SIG-M5 (cell line): ENCODE data around the gene SUPV3L1.

Source experiments
- DNase-seq: peaks from one replicate; lab custom pipeline; 2025; lab: John Stamatoyannopoulos, UW

SUPV3L1 gene

DNA sequence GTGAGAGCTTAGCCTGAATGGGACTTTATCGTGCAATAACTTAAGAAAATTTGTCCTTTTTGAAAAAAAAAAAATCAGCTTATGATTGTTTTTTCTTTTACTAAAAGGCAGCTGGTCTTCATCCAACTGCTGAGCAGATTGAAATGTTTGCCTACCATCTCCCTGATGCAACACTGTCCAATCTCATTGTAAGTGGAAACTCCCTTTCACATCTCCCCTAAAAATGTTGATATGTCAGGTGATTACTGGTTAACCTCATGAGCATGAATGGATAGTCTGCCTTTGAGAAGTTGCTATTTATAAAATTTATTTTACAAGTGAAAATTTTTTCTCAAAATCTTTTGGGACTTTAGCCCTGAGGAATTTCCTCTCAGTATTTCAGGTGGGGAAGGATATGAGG lies 22.3 kb downstream of the SUPV3L1 start:
- no peak for DNase-seq

DNA sequence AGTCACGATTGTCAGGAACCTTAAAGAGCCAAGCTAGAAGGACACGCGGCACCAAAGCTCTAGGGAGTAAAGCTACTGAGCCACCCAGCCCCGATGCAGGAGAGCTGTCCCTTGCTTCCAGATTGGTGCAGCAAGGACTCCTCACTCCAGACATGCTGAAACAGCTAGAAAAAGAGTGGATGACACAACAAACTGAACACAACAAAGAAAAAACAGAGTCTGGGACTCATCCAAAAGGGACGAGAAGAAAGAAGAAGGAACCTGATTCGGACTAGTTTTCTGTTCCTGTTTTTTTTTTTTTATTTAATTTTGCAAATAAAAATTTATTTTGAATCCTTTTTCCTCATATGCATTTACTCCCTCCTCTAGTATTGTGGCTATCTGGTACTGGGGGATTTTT lies 28.7 kb downstream of the SUPV3L1 start:
- DNase-seq, result no peak

DNA sequence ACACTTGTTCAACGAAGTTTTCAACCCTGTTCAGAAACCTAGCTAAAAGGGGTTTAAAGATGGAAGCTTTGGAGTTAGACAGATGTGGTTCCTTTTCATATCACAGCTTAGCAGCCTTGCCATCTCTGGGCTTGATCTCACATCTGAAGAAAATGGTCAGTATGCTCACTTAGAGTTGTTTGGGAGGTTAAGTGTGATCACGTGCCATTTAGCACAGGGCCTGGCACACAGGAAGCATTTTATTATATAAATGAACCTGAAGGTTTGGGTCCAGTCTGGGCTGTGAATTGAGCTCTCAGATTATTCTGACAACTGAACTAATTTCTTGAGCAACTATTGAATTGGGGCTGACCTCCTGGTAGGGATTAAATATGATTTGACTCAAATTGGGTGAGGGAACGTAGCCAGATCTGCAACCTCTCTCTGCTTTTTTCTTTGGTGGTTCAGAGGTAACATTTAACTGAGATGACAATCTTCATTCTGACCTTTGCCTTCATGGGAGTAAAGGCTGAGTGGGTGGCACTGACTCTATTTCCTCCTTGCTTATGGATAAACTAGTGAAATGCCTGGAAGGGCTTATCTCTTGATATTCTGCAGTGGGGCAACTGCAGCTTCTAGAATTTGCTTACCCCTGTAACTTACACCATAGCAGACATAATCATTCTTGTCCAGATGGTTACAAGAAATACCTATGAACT lies 29.9 kb downstream of the SUPV3L1 start:
- DNase-seq, result no peak

DNA sequence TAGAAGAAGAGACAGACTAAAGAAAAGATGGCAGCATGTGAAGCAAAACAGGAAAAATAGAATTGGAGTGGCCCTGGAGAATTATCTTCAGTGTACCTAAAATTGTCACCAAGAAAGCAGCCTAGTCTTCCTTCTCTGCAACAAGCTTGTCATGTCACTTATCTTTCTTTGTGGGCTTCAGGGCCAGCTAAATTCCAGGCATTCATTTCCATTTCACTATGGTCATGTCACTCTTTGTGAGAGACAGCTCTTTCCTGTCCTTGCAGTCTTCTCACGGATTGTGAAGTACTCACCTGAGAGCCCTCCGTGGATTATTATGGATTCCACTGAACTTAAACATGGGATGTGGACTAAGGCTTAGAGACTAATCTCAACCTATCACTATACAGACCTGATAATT lies 31.1 kb downstream of the SUPV3L1 start:
- no peak for DNase-seq

DNA sequence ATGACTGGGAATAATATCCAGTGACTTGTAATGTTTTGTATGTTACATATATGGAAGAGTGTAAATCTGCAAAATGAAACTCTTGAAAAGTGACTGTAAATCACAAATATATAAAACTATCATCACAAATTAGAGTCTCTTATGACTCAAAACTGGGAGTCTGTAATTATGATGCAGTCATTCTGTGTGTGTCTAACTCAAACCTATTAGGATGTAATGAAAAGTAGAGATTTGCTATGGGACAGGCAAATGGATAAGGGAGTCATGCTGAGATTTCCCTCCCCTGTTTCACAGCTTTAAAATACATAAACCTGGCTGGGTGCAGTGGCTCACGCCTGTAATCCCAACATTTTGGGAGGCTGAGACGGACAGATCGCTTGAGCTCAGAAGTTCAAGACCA lies 31.5 kb downstream of the SUPV3L1 start:
- no peak for DNase-seq

DNA sequence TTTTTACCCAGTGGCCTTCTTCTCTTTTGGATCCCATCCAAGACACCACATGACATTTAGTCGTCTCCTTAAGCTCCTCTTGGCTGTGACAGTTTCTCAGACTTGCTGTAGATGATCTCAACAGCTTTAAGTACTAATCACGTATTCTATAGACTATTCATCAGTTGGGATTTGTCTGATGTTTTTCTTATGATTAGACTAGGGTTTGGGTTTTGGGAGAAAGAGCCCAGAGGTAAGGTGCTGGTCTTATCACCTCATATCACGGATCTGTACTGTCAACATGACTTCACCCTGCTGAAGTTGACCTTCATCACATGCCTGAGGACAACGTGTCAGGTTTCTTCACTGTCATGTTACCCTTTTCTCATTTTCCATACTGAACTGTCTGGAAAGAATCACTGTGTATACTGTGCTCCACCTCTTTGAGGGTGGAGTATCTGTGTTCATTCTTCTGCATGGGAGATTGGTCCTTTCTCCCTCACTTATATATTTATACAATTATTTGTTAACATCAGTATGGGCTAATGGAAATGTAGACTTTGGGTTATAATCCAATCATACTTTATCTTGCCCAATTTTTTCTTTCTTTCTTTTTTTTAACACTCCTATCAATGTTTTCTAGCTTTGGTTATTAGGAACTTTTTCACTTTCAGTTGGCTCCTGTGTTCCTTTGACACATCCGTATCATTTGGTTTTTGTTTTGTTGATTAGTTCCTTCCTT lies 33.7 kb downstream of the SUPV3L1 start:
- DNase-seq, result no peak

DNA sequence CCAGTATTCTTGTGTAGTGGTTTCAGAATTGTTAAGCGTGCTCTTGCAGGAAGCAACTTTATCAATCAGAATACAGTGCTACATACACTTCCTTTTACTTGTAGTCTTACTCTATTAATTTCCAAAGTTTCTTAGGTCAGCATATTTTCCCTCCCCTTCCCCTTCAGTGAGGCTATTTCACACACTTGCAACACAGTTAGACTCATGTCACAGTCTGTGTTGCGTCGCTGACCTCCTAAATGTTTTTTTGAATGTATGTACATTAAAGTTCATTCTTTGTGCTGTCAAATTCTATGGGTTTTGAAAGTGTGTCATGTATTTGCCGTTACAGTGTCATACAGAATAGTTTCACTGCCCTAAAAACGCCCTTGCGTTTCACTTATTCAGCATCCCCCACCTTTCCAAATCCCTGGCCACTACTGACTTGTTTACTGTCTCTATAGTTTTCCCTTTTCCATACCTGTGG lies 34.7 kb downstream of the SUPV3L1 start:
- DNase-seq, result no peak

DNA sequence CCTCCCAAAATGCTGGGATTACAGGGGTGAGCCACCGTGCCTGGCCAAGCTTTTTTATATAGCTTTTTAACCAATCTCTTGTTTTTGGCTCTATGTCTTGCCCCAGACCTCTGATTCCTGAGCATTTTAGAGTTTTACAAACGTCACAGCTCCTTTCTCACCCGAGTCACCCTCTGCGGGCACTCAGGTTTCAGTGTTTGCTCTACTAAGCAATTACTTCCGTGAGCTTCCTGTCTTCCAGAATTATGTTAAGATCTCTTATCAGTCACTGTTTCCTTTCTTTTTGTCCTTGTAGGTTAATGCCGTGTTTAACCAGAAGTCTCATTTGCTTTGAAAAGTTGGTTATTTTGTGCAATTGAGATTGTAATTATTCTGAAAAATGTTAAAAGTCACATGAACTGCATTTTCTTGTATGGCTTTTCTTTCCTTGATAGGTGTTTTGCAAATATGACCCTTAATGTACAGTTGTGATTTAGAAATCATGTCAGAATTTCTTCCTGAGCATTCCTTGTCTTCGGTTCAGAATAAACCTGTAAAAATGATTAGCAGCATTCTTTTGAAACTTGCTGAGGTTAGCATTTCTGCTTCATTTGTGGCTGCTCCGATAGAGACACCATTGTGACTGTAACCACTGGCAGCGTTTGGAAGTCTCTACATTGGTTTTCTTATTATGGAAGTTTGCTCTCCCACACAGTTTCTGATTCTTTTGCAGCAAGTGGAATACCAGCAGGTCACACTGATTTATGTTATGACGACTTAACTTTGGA lies 35.6 kb downstream of the SUPV3L1 start:
- DNase-seq, result no peak

DNA sequence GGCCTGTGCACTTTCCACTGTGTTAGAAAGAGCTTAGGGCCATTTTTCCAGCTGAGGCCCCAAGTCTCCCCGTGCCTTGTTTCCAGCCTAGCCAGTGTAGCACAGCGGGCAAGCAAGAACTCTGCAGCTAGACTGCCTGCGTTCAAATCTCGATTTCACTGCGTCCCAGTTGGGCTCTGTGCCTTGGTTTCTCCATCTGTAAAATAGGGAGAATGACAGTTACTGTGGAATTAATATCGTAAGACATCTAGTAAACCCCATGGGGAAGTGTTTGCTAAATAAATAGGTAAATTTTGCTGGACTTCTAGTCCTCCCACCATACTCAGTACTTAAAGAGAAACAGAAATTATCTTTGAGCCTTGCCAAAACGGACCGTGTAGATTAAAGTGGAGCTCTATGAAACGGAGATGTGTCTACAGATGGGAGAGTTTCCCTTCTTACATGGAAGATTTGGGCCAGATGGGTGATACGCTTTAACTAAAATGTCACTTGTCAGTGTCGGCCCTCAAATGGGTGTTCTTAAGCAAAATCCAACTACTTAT lies 36.6 kb downstream of the SUPV3L1 start:
- DNase-seq, result no peak

DNA sequence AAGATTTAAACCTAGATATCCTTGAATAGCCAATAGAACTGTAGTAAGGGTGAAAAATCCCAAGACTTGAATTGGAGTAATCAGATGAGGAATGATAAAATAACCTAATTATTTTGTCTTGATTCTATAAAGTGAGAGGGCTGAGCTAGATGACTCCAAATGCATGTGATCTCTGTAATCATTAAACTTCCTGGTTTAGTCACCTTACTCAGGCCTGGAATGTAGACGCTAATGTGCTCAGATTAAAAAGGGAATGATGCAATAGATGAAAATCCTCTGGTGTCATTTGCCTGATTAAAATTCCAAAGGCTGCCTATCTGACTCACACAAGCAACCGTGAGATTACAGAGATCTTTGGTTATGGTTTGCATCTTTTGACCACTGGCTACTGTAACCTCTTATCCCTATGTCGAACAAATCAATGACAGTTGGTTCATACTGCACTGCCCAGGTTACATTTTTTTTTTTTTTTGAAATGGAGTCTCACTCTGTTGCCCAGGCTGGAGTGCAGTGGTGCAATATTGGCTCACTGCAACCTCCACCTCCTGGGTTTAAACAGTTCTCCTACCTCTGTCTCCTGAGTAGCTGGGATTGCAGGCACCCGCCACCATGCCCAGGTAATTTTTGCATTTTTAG lies 37.2 kb downstream of the SUPV3L1 start:
- DNase-seq, result no peak

DNA sequence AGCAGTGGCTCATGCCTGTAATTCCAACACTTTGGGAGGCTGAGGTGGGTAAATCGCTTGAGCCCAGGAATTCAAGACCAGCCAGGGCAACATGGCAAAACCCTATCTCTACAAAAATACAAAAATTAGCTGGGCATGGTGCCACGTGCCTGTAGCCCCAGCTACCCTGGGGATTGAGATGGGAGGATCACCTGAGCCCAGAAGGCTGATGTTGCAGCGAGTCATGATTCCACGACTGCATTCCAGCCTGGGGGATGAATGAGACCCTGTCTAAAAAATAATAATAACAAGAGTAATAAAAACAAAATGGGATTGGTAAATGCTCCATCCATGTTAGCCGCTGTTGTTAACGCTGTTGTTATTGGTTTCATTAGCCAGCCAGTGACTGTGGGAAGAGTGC lies 38.8 kb downstream of the SUPV3L1 start:
- DNase-seq, result no peak

DNA sequence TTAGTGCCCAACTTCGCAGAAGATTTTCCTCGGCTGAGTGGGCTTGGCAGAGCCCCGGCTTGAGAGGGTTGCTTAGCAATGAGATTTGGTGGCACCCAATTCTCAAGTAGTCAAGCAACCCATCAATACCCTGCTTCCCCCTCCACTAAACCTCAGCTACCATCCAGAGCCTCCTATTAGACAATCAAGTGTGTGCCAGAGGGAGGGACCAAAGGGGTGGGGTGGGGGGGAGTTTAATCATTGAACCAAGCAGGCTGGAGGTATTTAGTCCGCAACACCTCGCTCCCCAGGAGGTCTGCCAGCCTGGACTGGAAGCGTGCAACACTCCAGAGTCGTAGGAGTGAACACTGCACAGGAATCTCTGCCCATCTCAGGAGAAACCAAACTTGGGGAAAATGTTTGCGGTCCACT lies 40.0 kb downstream of the SUPV3L1 start, which contains the start of gene HKDC1:
Gene HKDC1 (plus strand): TSS at position 292 of the 411 bp plus-strand sequence. CDS start 104 bp downstream, at position 396.
- DNase-seq, result no peak

DNA sequence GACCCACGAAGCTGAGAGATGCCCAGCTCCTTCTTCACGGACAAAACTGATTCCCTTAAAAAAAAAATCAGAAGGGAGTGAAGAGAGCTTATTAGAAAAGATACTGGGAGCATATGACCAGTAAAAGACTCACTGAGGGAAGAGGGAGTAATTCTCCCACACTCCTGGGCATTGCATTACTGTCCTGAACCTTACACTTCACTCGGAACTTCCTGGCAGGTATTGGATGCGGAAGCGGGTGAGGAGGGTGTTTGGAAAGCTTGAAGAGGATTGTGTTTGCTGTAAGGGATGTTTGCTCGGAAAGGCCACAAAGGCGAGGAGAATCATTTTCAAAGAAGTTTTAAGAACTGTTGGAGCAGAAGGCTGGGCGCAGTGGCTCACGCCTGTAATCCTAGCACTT lies 40.5 kb downstream of the SUPV3L1 start:
- DNase-seq, result no peak

DNA sequence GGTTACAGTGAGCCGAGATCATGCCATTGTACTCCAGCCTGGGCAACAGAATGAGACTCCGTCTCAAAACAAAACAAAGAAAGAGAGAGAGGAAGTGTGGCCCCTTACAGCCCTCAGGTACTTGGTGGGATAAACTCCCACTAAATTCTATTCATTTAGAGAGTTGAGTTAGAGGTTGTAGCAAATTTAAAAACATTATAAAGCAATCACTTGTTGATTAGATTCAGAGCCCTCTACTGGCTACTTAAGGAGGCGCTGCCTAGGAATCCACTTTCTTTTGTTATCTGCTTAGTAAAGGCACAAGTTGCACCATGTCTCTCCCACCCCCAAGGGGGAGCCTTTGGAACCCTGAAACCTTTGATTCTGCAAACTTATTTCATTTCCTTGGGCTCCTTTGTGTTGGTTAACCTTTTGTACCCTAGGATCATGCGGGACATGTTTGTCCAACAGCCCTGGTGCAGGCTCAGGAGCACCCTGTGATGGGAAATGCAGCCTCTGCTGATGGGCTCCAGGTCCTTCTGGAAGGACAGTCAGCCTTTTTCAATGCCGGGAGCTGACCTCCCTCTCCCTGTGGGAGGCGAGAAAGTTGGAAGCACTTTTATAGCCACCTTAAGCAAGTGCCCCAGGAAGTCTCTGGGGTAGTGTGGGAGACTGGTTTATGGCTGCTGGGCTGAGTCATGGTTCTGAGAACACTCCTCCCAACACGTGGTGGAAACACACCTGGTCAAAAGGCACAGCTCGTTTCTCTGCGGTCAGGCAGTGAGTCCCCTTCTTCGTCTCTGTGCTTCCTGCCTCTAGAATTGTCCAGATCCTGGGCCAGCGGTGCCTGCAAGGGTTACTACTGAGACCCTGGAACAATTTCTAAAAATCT lies 42.4 kb downstream of the SUPV3L1 start:
- no peak for DNase-seq

DNA sequence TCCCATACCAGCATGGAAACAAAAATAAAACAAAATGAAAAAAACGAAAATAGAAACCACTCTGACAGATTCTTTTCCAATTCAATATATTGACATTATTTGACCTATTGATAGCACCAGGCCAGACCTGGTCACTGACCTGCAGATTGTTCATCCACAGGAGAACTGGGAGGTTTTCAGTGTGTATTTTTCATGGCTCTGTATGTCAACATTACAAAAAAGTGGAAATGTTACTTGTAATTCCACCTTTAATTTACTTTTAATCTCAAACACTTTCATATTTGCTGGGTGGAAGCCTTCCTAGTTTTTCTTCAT lies 43.0 kb downstream of the SUPV3L1 start:
- no peak for DNase-seq

DNA sequence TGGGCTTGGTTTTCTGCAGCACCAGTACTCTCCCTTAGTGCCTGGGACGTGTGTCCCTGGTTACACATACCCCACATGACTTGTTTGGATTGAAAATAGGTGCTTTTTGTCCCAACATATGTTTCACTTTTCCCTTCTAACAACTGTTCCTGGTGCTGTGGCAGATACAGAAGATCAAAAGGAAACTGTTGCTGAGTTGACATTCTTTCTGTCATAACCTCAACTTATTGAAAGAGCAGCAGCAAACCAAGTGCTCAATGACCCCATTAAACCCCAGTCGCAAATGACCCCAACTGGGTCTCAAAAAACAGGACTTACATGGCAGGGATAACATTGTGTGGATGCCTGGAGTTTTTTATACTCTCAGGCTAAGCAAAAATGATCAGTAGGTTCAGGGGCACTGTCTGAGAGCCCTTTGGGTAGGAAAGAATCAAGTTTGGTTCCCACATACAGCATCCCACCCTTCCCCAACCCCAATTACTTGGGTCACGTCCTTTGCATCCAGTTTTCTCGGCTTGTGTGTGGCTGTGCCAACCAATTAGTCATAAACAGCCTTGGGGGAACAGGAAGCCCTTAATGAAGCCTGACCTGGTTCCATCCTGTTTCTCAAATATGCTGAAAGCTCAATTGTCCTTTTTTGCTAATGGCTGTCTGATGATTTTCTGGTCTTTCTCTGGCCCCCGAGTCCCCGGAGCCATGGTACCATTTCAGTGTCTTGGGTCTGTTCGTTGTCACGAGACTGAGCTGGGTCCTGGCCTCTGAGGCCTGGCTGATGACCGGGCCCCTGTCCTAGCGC lies 45.0 kb downstream of the SUPV3L1 start:
- no peak for DNase-seq

DNA sequence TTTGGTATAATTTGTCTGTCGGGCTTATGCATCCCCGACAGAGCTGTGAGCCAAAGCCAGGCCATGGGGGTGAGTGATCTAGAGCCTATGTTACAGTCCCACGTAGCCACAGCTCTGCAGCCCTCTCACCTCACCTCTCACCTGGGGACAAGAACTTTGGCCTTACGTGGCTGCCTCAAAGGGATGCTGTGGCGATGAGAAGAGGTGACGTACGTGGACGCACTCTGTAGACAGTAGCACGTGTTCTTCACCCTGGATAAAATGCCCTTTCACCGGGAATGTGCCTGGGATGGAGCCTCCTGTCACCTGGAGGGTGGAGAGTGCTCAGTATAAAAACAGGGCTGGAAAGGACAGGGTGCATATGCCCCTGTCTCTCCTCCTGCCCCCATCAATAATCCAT lies 45.6 kb downstream of the SUPV3L1 start:
- no peak for DNase-seq

DNA sequence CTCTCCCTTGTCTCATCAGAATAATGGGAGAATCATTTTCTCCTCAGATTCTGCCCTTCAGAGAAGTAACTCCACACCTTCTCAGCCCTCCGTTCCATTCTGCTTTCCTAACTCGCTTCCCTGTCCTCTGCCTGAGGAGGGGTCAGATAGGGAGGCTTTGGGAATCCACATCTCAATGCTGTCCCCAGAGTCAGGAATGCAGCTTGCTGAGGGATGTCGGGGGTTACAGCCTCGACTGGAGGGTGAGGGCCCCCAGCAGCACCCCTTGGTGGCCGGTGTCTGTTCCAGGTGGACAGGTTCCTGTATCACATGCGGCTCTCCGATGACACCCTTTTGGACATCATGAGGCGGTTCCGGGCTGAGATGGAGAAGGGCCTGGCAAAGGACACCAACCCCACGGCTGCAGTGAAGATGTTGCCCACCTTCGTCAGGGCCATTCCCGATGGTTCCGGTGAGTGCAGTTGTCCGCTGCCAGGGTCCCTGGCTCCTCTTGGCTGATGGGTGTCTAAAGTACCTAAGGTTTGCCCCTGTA lies 47.0 kb downstream of the SUPV3L1 start:
- no peak for DNase-seq

DNA sequence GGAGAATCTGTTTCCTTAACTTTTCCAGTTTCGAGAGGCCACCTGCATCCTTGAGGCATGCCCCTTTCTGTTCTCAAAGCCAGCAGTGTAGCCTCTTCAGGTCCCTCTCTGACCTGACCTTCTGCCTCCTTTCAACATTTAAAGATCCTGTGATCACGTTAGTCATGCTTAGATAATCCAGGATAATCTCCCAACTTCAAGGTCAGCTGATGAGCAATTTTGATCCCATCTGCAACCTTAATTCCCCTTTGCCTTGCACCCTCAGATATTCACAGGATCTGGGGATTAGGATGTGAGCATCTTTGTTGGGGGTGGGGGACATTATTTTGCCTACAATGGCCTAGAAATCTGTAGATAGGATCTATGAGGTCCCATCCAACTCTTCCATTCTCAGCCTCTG lies 48.1 kb downstream of the SUPV3L1 start:
- DNase-seq, result no peak

DNA sequence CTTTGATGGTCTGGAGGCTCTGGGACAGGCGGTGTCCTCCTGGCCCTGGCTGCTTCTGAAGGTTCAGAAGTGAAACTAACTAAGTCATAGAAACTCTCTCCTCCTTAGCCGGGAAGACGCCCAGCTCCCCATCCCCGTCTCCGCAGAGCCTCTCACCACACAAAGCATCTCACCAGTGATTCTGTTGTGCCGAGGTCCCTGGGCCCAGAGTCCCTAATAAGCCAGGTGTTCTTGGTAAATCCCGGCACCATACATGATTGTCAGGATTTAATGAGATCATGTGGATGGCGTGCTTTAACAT lies 49.5 kb downstream of the SUPV3L1 start:
- no peak for DNase-seq
